ENCODE measurements around the gene LRBA.

Gene LRBA

DNA sequence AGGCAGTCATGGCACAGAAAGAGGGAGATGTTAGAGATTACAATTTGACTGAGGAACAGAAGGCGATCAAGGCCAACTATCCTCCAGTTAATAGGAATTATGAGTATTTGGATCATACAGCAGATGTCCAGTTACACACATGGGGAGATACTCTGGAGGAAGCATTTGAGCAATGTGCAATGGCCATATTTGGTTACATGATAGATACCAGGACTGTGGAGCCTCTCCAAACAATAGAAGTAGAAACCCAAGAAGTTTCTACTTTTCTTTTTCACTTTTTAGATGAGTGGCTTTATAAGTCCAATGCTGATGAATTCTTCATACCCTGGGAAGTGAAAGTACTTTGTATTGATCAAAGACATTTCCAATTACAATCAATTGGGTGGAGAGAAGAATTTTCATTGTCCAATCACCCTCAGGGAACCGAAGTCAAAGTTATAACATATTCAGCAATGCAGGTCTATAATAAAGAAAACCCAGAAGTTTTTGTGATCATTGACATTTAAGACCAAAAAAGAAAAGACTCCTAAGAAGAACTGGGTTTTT is 294.0 kb downstream of the LRBA start:
- H3K27ac ChIP-seq: no peak overlapping the region
- CTCF ChIA-PET: no interaction called here

DNA sequence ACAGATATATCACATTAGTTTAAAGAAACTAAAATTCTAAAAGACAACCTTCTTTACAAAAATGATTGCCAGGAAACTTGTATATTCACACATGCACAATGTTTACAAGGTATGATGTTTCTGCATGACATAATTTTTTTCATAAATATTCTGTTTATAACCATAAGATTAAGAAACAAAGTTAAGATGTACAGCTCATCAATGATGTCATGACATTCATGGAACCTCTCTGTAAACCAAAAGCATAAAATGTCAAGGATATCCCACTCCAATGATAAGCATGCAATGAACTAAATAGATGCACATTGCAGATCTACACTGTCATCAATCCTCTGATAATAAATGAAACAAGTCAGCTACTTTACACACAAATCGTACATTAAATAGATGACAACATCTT is 297.1 kb downstream of the LRBA start:
- no peak overlapping the region for H3K27ac ChIP-seq
- ChIA-PET CTCF (interaction anchor here (0.6 kb wide), 2 partner anchors 40 to 417 kb away, joined by 3 to 4 read pairs; no protein-coding TSS in a partner anchor), POLR2A (ENCODE audit: low non-redundant PET) (no interaction called here)

More for the DNA sequence above, 294.0 kb downstream of the LRBA start:
- DNase-seq (ENCODE audit: low spot score): no peak
- POLR2A ChIA-PET (ENCODE audit: low non-redundant PET): no interaction called here
- TF ChIP-seq, protein P1, sequence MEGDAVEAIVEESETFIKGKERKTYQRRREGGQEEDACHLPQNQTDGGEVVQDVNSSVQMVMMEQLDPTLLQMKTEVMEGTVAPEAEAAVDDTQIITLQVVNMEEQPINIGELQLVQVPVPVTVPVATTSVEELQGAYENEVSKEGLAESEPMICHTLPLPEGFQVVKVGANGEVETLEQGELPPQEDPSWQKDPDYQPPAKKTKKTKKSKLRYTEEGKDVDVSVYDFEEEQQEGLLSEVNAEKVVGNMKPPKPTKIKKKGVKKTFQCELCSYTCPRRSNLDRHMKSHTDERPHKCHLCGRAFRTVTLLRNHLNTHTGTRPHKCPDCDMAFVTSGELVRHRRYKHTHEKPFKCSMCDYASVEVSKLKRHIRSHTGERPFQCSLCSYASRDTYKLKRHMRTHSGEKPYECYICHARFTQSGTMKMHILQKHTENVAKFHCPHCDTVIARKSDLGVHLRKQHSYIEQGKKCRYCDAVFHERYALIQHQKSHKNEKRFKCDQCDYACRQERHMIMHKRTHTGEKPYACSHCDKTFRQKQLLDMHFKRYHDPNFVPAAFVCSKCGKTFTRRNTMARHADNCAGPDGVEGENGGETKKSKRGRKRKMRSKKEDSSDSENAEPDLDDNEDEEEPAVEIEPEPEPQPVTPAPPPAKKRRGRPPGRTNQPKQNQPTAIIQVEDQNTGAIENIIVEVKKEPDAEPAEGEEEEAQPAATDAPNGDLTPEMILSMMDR (conservative IDR thresholded peaks at IDR 0.05; ENCODE audit: low read depth): no peak

DNA sequence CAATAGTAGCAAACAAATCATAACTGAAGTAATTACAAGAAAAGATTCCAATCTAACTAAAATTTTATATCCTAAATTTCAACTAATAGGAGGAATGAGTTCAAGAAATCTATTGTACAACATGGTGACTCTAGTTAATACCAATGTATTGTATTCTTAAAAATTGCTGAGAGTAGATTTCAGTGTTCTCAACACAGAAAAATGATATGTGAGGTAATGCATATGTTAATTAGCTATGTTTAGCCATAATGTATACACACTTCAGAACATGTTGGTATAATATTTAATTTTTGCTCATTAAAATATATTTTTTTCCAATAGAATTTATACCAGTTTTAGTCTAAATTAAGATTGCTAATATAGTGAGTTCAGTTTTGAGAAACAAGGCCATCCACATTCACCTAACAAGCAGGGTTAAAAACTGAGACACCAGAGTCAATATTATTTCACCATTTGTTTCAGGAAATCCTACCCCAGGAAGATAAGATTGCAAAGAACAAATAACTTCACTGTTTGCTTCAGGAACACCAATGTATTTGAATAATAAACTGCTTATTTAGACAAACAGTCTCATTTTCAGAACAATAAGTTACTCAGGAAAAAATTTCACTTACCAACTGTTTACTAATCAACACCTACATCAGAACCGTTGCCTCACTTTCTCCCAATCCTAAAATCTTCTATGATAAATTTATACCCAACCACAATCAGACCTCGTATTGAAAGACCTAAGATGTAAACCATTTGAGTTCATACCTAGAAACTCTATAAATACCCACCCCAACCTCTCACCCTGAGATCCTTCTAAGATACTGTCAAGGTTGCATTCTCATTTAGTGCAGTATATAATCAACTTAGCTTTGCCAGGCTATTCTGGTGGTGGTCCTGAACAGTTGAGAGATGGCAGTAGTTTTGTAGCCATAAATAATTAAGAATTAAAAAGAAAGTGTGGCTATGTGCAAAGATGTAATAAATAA is 300.3 kb downstream of the LRBA start:
- no peak for DNase-seq (ENCODE audit: low spot score)
- TF ChIP-seq, protein P1 (conservative IDR thresholded peaks at IDR 0.05; ENCODE audit: low read depth): no peak
- H3K27ac ChIP-seq: no peak overlapping the region
- POLR2A ChIA-PET (ENCODE audit: low non-redundant PET): no interaction called here
- CTCF ChIA-PET: no interaction called here

More for the DNA sequence above, 297.1 kb downstream of the LRBA start:
- no peak for DNase-seq (ENCODE audit: low spot score)
- TF ChIP-seq, protein P1 (conservative IDR thresholded peaks at IDR 0.05; ENCODE audit: low read depth): no peak

DNA sequence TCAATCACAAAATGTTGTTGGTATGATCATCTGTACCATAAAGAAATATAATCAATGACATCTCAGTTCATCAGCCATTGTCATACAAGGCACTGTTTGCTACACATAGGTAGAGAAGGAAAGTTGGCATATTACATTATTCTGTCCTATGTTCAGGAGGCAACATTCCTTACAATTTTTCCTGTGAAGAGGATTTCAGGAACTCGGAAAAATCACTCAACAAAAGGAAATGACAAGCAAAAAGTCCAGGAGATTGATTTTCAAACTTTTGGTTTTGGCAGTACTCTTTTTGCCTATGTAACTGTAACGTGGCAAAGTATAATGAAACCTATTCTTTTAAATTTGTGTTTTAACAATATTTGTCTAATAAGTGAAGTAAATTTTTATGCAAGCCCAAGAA is 301.8 kb downstream of the LRBA start:
- CTCF ChIA-PET: no interaction called here
- H3K27ac ChIP-seq: no peak overlapping the region
- DNase-seq (ENCODE audit: low spot score): no peak
- POLR2A ChIA-PET (ENCODE audit: low non-redundant PET): no interaction called here
- TF ChIP-seq, protein P1 (conservative IDR thresholded peaks at IDR 0.05; ENCODE audit: low read depth): no peak

DNA sequence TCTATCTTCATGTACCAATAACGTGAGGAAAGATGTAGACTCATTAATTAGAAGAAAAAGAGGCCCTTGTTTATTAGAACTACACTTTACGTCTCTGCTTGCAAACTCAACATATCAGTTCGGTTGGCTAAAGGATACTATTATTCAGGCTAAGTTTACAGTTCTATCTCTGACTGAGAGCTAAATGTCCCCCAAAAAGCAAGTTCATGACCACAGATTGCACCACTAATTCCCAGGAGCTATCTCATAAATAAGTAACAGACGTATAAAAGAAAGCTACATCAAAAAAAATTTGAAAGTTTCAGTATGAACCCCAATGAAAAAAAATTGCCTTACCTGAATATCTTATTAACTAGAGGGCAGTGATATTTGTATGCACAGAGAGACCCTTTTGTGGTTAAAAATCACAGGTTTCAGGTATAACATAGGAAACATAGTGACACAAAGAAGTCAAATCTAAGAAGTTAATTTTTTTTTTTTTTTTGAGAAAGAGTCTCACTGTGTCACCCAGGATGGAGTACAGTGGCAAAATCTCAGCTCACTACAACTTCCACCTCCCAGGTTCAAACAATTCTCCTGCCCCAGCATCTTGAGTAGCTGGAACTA is 304.2 kb downstream of the LRBA start:
- ChIA-PET POLR2A (ENCODE audit: low non-redundant PET) (no interaction called here), CTCF (no interaction called here)
- TF ChIP-seq, protein P1 (conservative IDR thresholded peaks at IDR 0.05; ENCODE audit: low read depth): no peak

DNA sequence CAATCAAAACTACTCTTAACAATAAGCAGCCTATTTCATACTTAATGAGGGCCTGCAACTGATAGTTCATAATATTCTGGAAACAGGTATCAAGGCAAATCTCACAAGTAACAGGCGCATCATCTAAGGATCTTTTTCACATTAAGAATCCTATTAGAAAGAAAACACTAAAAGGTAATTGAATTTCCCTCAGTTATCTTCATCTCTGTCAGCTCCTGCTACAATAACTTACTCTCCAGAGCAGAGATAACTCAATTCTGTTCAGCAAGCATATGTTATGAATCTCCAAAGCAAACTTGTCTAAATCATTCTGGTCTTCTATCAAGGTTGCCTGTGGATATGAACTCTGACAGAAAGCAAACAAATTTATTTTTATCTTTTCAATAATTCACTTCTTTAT is 307.1 kb downstream of the LRBA start:
- POLR2A ChIA-PET (ENCODE audit: low non-redundant PET): no interaction called here
- TF ChIP-seq, protein P1 (conservative IDR thresholded peaks at IDR 0.05; ENCODE audit: low read depth): no peak
- CTCF ChIA-PET: no interaction called here
- H3K27ac ChIP-seq: no peak overlapping the region
- no peak for DNase-seq (ENCODE audit: low spot score)

More for the DNA sequence above, 304.2 kb downstream of the LRBA start:
- H3K27ac ChIP-seq: no peak overlapping the region
- no peak for DNase-seq (ENCODE audit: low spot score)

Measured in RWPE1 (cell line).